NOMO-1 treated with dmso at 0.1 percent for 144 hours (cell line): ENCODE measurements around the gene DNAI4.
"Not testable (repeated sequence)": the region's sequence is repeated elsewhere in the genome, so short reads cannot be mapped to it uniquely, and the experiment has no call there.

Source experiments
- DNase-seq: peaks from one replicate; lab custom pipeline; 2025; ENCODE audit not compliant: unreplicated experiment; lab: John Stamatoyannopoulos, UW

The DNAI4 gene, protein sequence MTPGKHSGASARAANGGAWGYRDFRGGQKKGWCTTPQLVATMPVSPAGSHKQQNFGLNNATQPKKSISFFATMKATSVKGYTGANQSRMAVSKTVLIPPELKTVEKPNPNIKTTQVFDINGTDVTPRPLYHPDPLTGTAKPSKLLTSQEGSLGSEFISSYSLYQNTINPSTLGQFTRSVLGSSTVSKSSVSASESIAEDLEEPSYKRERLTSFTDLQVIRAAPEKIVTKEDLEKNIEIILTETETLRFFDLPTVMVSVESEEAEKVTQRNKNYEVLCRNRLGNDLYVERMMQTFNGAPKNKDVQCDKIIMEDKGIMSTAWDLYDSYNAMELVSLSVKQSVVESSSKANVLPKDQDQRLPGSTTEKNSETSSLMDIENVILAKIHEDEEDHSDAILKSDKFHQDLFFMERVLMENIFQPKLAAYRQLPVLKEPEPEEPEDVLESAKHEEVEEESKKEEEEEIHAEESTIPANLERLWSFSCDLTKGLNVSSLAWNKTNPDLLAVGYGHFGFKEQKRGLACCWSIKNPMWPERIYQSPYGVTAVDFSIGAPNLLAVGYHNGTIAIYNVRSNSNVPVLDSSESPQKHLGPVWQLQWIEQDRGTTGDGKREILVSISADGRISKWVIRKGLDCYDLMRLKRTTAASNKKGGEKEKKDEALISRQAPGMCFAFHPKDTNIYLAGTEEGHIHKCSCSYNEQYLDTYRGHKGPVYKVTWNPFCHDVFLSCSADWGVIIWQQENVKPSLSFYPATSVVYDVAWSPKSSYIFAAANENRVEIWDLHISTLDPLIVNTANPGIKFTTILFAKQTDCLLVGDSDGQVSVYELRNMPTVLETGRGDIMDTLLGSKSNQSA

DNA sequence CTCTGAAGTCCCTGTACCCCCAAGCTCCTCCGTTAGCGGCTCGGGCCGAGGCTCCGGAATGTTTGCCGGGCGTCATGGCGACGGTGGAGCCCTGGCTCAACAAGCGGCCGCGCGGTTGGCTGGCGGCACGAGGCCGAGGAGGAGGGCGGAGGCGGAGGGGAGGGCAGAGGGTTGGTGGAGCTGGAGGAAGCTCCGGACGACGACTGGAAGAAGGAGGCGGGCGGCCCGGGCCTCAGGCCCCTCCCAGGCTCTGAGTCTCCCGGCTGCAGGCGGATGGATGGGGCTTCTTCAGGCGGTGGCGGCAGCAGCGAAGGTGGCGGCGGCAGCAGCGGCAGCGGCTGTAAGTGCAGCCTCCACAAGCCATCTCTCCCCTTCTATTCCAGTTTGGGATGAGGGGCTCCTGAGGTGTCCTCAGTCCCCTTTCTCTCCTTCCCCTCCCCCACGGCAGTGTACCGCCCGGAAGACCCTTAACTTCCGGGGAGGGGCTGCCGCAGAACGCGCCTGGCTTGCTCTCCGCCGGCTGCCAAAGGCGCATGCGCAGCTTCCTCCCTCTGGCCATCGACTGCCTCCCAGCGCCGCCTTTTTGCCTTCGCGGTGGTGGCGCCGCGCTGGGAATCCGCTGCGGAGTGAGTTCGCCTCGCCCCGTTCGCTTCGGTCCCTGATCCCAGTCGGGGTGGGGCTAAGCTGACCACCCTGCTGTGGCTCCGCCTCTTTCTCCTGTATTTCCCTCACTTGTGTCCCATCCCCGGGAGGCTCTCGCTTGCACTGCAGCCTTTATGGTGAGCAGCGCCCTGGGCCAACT, at the start of gene DNAI4, which contains the start of gene MIER1:
DNAI4 (minus strand) TSS at position 101 of the 802 bp plus-strand sequence; CDS start at position 76, 25 bp downstream.
MIER1 (plus strand) TSS at position 235 of the 802 bp plus-strand sequence; CDS start at position 274, 39 bp downstream.
- DNase-seq, result peak; percentile 97

- DNase-seq, result no peak
Observed at GRCh38 chr1:66968574-66968973, 43.9 kb upstream of the DNAI4 start.

DNA sequence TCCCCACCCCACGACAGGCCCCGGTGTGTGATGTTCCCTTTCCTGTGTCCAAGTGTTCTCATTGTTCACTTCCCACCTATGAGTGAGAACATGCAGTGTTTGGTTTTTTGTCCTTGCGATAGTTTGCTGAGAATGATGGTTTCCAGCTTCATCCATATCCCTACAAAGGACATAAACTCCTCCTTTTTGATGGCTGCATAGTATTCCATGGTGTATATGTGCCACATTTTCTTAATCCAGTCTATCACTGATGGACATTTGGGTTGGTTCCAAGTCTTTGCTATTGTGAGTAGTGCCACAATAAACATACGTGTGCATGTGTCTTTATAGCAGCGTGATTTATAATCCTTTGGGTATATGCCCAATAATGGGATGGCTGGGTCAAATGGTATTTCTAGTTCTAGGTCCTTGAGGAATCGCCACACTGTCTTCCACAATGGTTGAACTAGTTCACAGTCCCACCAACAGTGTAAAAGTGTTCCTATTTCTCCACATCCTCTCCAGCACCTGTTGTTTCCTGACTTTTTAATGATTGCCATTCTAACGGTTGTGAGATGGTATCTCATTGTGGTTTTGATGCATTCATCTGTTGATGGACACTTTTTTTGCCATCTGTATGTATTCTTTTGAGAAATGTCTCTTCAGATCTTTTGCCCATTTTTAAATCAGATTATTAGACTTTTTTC, 41.7 kb upstream of the DNAI4 start:
- not testable (repeated sequence) for DNase-seq

GRCh38 chr1:66957938-66958337, 33.3 kb upstream of the DNAI4 start:
- no peak for DNase-seq

- no peak for DNase-seq
Observed at GRCh38 chr1:66954208-66954607, 29.6 kb upstream of the DNAI4 start.

DNA sequence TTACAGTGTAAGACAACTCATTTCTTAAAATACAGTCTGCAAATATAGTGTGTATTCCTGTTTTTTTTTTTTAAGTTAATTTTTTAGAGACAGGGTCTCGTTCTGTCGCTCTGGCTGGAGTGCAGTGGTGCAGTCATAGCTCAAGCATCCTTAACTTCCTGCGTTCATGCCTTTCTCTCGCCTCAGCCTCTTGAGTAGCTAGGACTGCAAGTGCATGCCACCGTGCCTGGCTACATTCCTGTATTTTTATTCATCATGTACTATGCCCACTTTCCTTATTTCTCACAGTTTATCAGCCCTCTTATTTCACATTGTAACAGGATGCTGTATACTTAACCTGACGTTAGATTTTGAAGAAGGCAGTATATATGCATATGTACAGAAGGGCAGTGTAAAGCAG, 26.9 kb upstream of the DNAI4 start:
- DNase-seq, result no peak

DNA sequence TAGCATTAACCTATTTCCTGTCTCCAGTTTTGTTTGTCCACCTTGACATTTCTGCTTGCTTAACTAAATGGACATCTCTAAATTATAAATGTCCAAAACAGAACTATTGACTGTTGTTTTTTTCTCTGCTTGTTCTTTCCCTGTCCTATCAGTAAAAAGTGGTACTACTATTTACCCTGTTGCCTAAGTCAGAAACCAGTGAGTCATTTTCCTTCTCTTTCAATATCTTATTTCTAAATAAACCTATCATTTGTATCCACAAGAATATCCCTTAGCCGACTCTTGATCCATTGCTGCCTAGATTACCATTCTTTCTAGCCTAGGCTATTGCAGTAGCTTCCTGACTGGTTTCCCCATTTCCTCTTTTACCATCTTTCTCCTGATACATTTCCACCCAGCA, 22.6 kb upstream of the DNAI4 start:
- DNase-seq, result no peak

GRCh38 chr1:66945316-66945715, 20.7 kb upstream of the DNAI4 start:
- no peak for DNase-seq

DNA sequence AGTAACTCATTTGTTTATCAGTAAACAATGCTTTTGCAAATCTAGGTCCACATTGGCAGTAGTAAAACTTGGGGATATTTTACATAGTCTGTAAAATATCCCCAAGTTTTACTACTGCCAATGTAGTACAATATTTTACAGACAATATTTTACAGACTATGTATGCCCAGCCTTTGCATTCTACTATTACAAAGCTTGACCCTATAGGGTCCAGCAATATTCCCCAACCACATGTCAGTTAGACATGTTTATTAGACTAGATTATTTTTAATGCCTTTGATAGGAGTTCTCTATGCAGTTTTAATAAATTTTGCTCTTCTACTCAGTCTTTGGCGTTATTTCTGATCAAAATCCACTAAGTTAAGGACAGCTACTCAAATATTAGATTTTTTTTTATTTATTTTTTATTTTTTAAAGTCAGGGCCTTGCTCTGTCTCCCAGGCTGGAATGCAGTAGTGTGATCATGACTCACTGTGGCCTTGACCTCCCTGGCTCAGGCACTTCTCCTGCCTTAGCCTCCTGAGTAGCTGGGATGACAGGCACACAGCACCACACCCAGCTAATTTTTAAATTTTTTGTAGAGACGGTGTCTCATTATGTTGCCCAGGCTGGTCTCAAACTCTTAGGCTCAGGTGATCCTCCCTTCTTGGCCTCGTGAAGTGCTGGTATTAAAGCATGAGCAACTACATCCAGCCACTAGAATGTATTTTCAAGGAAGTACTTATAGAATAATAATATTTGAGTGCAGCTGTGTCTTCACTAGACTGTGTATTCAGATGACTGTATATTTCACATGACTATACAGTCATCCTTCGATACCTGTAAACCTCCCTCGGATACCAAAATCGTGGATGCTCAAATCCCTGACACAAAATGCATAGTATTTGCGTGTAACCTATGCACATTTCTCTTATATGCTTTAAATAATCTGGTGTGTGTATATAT, 19.9 kb upstream of the DNAI4 start:
- no peak for DNase-seq

DNA sequence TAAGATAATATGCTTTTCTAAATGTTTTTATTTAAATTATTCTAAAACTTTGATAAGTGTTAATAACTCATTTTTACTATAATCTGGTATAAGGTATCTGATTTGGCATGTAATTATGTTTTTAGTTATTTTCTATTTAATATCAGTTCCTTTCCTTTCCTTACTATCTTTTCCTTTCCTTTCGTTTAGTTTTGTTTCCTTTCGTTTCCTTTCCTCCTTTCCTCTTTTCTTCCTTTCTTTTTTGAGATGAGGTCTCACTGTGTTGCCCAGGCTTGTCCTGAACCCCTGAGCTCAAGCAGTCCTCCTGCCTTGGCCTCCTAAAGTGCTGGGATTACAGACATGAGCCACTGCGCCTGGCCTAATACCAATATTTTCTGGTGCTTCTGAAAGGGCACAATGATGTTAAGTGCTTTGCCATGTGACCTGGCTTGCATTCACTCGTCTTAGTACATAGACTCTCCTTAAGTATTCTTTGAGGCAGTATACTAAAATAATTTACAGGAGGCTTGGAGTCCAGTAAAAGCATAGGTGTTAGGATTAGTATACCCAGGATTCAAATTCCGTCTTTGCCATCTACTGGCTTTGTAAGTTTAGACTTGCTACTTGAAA, 18.8 kb upstream of the DNAI4 start:
- no peak for DNase-seq

- DNase-seq, result no peak
Observed at GRCh38 chr1:66940981-66941380, 16.3 kb upstream of the DNAI4 start.

- DNase-seq, result no peak
Observed at GRCh38 chr1:66938613-66939012, 14.0 kb upstream of the DNAI4 start.

DNA sequence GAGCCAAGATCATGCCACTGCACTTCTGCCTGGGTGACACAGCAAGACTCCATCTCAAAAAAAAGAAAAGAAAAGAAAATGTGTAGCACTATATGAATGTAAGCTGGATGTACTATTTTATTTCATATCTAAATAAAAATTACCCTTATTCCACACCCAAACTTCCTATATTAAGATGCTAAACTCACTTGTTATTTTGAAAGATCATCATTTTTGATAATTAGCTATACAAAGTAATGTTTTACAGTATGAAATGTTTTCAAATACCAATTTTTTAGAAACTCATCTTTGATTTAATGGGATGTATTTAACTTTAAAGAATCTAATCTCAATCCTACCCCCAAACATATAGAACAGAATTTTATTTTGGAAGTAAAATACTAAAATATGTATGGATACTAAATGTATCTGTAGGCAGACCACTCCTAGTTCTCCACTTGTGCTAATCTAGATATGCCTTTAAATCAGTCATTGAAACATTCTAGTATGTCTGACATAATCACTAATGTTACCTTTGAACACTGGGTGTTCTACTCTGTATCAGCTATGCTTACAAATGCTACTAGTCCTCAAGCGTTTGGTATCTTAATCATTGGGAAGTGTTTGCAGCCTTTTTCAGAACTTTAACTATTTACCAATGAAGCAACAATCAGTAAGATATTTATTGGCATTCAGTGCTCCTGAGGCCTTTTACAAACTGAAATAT, 13.0 kb upstream of the DNAI4 start:
- no peak for DNase-seq

GRCh38 chr1:66933887-66934700, 9.4 kb upstream of the DNAI4 start:
- DNase-seq, result no peak

DNA sequence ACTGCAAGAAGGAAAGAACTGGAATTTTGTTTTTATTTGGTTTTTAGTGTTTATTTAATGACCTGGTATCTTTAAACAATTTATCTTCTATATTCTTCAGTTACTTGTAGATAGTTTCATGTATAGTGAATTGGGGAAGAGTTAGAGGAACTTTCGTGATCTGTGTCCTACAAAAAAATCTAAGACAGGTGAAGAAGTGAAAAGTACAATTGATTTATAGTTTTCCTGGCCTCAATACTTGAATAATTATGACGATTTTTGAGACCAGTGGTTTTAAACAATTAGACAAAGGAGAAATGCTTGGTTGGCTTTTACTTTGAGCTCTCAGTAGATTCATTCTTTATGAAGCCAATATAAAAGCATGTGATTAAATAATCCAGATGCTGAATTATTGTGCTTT, 7.6 kb upstream of the DNAI4 start:
- DNase-seq, result no peak

- no peak for DNase-seq
Observed at GRCh38 chr1:66931590-66931989, 6.9 kb upstream of the DNAI4 start.

DNA sequence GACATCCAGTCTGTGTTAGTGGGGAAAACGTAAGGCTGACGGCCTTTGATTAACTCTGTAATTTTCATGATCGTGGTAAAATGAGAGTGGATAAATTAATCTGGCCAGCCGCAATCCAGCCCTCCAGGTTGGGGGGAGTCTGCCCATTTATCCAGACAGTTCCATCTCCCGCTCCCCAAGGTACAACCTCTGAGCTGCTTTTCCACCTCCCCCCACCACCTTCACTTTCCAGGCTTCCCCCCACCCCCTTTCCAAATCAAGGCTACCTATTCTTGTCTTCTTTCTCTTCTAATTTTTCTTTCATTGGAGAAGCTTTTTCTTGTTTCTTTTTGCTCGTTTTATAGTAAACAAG, 6.1 kb upstream of the DNAI4 start:
- no peak for DNase-seq
